ENCODE data around the gene ST6GALNAC1. TPM values are rescaled to one million over a fixed set of nuclear protein-coding genes. Genes with fewer than 3 reads are reported as not detected.
"Not testable (repeated sequence)": the region's sequence is repeated elsewhere in the genome, so short reads cannot be mapped to it uniquely, and the experiment has no call there.

Gene ST6GALNAC1
- total and polyA plus RNA-seq, 2 of the 13 experiments (the other 11 are each of a cell fraction or from before 2014, with no cell fraction given), result not detected

- H3K27ac ChIP-seq (ENCODE audit: extremely low read length, insufficient read depth, low read length); CTCF ChIA-PET (ENCODE audit: low intra/inter-chr PET ratio, low total read pairs); H3K9me3 ChIP-seq (ENCODE audit: low read length); BruUV-seq (replicated peaks); H4K20me1 ChIP-seq (ENCODE audit: insufficient read depth, low read length); intact Hi-C loops (cut with micrococcal nuclease; ENCODE audit: unreplicated experiment); H3K9ac ChIP-seq (ENCODE audit: insufficient read depth, low read depth, low read length); H2AFZ ChIP-seq (ENCODE audit: low read length); FAIRE-seq; H3K4me3 ChIP-seq (replicated peaks in 1 of 3; ENCODE audit: insufficient read depth in 1 of 3, low read depth in 2 of 3, low read length in 3 of 3); in situ Hi-C loops (cut with HindIII; ENCODE audit: extremely low pct_ligation_motif_present, low pct_unique_long_range_greater_than_20kb); ATAC-seq; H3K36me3 ChIP-seq (replicated peaks in 1 of 2; ENCODE audit: control insufficient read depth in 1 of 2, insufficient read depth in 2 of 2, low read length in 2 of 2); H3K79me2 ChIP-seq (ENCODE audit: insufficient read depth, low read length); POLR2A ChIA-PET; DNase-seq (ENCODE audit: low spot score); H3K4me2 ChIP-seq (ENCODE audit: low read depth, low read length); TF ChIP-seq FOXA1 (IDR thresholded peaks at IDR 0.05): not testable (repeated sequence)
- TF ChIP-seq FOXA1 (CRISPR knock-in tag; IDR thresholded peaks at IDR 0.05) (peak; percentile 54), FOXA3 (CRISPR knock-in tag; IDR thresholded peaks at IDR 0.05) (peak; percentile 56; the same call in 1 of the 2 replicates)
- peaks cover 20% of the 10 kb centered on the region for H3K4me1 ChIP-seq (ENCODE audit: insufficient read depth, low read length)
- peaks cover 2 to 12% of the 10 kb centered on the region in 2 experiments; a peak in 2 of 5 replicates for H3K27me3 ChIP-seq (ENCODE audit: control insufficient read depth in 1 of 2, insufficient read depth in 2 of 2, low read length in 2 of 2)
- WGBS (ENCODE audit: low lambda C conversion rate), result 0% methylated on average over 1 of the region's 1 CpG
These were observed 36.9 kb downstream of the ST6GALNAC1 start for GRCh38 chr17:76606685-76607084.

GRCh38 chr17:76601065-76601464, 42.5 kb downstream of the ST6GALNAC1 start:
- in situ Hi-C loops (cut with HindIII; ENCODE audit: extremely low pct_ligation_motif_present, low pct_unique_long_range_greater_than_20kb) (no loop called here), intact Hi-C loops (cut with micrococcal nuclease; ENCODE audit: unreplicated experiment) (no loop called here)
- Histone ChIP-seq H3K9ac (ENCODE audit: insufficient read depth, low read depth, low read length) (no peak overlapping the region), H3K27me3 (ENCODE audit: control insufficient read depth in 1 of 2, insufficient read depth in 2 of 2, low read length in 2 of 2) (peaks cover 2 to 7% of the 10 kb centered on the region in 2 experiments; a peak in 1 of 5 replicates), H2AFZ (ENCODE audit: low read length) (no peak overlapping the region), H4K20me1 (ENCODE audit: insufficient read depth, low read length) (no peaks in the 10 kb centered on the region), H3K4me1 (ENCODE audit: insufficient read depth, low read length) (peaks cover 69% of the 10 kb centered on the region), H3K4me3 (replicated peaks in 1 of 3; ENCODE audit: insufficient read depth in 1 of 3, low read depth in 2 of 3, low read length in 3 of 3) (no peak overlapping the region), H3K9me3 (ENCODE audit: low read length) (no peaks in the 10 kb centered on the region), H3K4me2 (ENCODE audit: low read depth, low read length) (0 out of 2 replicates have a peak overlapping the region, but pooled peaks have one; percentile 6), H3K79me2 (ENCODE audit: insufficient read depth, low read length) (no peaks in the 10 kb centered on the region), H3K36me3 (replicated peaks in 1 of 2; ENCODE audit: control insufficient read depth in 1 of 2, insufficient read depth in 2 of 2, low read length in 2 of 2) (no peaks in the 10 kb centered on the region), H3K27ac (ENCODE audit: extremely low read length, insufficient read depth, low read length) (no peak overlapping the region)
- DNase-seq (ENCODE audit: low spot score), result no peak
- FAIRE-seq, result no peak
- ATAC-seq, result no peak
- CTCF ChIA-PET (ENCODE audit: low intra/inter-chr PET ratio, low total read pairs), result no interaction called here
- WGBS (ENCODE audit: low lambda C conversion rate), result 40% methylated on average over 8 of the region's 8 CpGs
- no TSS peak for BruUV-seq (replicated peaks)
- POLR2A ChIA-PET, result interaction anchor here (0.9 to 6.3 kb wide), 3 partner anchors 12 to 34 kb away, joined by 3 to 39 read pairs (median 14); no protein-coding TSS in a partner anchor
- no peak for TF ChIP-seq HMGXB4 (CRISPR knock-in tag; IDR thresholded peaks at IDR 0.05; ENCODE audit: borderline replicate concordance in 1 of 2, low read depth in 1 of 2)
- no peak for TF ChIP-seq ZNF614 (CRISPR knock-in tag; IDR thresholded peaks at IDR 0.05; ENCODE audit: borderline replicate concordance)
- TF ChIP-seq ARNT (IDR thresholded peaks at IDR 0.05), result no peak
- TF ChIP-seq ZNF558 (CRISPR knock-in tag; IDR thresholded peaks at IDR 0.05; ENCODE audit: borderline replicate concordance), result no peak
- 0 out of 2 replicates have a peak, but pooled peaks have one; percentile 50 for TF ChIP-seq AHDC1 (CRISPR knock-in tag; IDR thresholded peaks at IDR 0.05; ENCODE audit: borderline replicate concordance)
- TF ChIP-seq TRIM24 (CRISPR knock-in tag; IDR thresholded peaks at IDR 0.05), result no peak
- TF ChIP-seq HNF4A (CRISPR knock-in tag; IDR thresholded peaks at IDR 0.05), result 0 out of 2 replicates have a peak, but pooled peaks have one; percentile 8

Data from HepG2 (cell line).